GM18508 (cell line): ENCODE data around the gene PCGF5.
"Not testable (repeated sequence)": the region's sequence is repeated elsewhere in the genome, so short reads cannot be mapped to it uniquely, and the experiment has no call there.

ENCODE experiments used
- ATAC-seq: cut with Tn5 transposase; IDR thresholded peaks from one replicate; pipeline ENCODE4 v1.9.1; 2021; ENCODE audit warnings: moderate number of reproducible peaks; ENCODE audit not compliant: insufficient read depth, unreplicated experiment

PCGF5 gene

DNA sequence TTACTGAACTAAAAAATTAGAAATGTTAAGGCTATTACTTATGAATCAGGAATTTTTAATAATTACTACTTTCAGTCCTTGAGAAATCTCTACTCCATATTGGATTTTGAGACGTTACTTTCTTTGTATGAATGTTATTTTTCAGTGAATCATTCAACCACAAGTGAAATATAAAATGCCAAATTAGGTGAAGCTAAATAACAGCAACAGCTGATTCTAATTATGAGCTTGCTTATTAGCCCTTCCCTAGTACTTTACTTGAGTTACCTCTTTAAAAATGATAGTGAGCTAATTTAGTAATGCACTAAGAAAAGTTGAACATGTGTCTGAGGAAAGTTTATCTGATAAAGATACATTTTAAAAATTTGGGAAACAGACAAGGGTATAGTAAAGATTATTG lies 51.4 kb downstream of the PCGF5 start:
- ATAC-seq, result no peak

DNA sequence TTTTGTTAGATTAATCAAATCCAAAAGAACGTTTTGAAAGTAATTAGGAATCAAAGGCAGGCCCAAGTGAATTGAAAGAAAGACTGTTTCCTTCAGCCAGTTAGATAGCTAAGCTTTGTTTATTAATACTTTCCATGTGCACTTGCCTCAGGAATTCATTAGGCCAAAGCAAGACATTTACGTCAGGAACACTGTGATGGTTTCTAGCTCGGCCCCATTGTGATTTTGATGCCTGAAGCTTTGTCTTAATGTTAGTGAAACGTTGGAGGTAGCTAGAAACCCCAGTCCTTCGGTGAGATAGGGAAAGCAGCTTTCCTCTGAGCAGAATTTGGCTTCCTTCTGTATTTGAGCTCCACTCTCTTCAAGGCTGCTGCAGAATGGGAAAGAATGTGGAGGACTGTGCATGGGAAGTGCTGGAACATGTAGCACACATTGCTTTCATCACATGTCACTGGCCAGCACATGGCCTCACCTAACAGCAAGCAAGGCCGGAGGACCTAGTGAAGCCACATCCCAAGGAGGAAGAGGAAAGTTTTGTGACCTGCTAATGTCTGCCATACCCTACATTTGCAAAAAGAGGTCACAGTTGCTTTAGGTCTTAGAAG lies 64.1 kb downstream of the PCGF5 start:
- no peak for ATAC-seq

DNA sequence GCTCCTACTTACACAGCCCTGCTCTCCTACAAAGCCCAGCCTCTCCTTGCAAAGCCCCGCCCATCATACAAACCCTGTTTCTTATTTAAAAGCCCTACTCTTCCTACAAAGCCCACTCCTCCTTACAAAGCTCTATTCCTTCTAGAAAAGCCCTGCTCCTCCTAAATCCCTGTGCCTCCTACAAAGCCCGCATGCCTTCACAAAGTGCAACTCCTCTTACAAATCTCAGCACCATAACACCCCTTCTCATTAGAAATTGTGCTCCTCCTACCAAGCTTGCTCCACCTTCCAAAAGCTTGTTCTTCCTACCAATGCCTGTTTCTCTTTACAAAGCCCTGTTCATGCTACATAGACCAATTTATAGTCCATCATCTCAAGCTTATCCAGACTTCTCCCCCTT lies 66.1 kb downstream of the PCGF5 start:
- no peak for ATAC-seq

DNA sequence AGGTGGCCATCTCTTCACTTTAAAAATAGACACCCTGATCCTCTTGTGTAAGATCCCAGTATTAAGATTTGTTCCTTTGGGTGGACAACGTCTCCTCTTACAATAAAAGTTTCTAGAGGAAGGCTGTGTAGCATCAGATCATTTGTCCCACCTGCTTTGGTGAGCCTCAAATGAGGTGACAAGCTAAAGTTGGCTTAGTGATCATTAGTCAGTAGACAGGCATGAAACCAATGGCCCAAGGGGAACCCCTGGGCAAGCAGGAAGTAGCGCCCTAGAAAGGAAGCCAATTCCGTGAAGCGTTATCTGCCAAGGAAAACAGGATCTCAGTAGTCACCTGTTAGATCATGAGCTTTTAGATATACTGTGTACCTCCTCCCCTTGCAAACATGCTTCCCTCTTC lies 66.8 kb downstream of the PCGF5 start:
- no peak for ATAC-seq

DNA sequence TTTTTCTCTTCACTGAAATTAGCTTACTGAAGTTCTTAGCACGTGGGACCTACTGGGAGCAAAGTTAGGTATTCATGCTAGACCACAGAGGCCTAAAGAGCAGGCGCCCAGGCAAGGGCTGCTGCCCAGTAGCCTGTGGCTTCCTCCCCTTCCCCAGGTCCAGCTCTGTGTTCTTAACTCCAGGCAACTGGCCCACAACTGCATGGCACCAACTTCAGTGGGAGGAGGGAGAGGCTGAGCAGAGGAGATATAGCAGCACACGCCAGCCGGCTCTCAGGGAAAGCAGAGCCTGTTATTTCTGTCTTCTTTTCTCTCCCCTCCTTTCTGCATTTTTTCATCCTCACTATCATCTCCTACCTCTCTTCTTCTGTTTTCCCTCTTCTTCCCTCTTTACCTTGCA lies 67.4 kb downstream of the PCGF5 start:
- no peak for ATAC-seq

DNA sequence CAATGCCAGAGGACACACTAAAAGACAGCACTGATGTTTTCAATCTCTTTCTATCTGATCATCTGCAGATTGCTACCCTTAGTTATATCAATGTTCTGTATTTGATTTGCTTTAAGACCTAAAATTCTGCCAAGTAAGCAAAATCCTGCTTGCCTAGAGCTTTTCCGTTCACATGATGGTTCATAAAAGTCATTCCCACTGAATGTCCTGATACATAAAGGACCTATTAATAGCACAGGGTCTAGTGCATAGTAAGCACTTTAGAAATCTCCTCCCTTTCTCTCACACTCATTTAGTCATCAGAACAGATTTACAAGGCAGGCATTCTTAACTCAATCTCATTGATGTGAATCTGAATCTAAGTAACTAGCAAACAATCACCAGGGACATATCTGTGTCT lies 68.8 kb downstream of the PCGF5 start:
- no peak for ATAC-seq

DNA sequence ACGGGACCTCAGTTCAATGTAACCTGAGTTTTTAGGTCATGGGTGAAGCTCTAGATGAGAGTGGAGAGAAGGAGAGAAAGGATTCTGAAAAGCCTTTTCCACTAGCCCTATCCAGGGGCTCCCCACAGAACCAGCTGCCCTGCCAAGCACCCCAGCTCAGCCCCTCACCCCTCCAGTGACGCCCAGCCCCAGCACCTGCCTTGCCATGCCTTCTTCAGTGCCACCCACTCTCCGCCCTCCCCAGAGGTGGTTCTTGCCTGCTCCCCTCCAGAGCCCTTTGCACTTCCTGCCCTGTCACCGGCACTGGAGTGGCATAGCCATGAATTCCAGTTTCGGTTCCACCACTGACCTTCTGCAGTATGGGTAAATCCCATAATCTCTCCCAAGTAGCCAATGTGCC lies 70.1 kb downstream of the PCGF5 start:
- ATAC-seq, result no peak

DNA sequence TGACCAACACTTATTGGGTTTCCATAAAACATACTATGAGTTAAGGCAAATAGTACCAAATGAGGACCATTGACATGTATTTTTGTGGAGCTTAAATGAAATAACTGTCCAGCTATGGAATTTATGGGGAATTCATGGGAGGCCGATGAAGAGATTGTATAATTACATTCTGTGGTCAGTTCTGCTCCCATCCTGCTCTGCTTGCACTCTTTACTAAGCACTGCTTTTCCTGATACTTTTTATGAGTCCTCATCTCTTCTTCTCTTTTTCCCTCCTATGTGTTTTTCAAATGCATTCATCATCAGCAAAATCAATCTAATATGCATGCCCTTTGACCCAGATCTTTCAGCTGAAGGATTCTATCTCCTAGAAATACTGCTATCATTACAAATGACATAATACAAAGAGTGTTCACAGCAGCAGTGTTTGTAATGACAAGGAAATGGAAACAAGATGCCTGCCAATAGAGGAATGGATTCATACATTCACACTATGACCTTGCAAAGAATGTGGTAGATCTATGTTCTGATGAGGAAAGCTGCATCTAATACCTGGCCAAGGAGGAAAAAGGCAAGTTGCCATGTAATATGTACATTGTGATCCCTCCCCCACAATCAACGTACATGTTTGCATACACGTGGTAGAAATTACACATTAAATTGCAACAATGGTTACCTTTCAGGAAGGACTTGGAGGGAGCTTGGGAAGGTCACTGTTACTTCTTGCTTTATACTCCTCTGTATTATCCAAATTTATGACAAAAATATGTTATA lies 73.9 kb downstream of the PCGF5 start:
- no peak for ATAC-seq

DNA sequence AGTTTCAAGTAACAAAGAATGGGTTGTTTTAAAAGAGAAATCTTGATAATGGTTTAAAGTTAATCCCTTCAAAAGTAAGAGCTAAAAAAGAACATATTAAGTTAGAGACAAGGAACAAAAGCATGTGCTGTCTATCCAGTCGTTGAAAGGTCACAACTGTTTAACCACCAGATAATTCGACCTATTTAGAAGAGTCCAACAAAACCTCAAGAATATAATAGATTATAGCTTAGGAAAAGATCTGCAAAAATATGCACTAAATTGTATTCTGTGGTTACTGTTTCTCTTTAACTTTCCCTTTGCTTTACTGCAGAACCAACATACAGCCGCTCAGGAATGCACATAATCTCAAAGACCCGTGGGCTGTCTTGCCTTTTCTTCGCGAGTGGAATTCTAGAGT lies 74.9 kb downstream of the PCGF5 start:
- no peak for ATAC-seq

DNA sequence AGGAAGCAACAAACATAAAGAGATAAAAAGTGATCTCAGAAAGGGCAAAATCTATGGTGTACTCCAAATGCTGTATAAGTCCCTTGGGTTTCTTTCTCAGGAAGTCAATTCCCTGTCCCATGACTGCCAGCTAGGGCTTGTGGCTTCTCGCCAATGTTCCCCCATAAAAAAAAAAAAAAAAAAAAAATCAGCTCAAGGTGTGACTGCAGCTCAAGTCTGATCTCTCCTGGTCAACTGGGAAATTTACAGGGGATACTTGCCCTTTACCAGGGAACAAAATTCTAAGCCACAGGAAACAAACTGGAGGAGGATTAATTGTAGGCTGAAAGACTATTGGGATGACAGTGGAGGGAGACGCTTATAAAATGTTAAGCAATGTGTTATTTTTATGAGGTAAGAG lies 76.0 kb downstream of the PCGF5 start:
- ATAC-seq, result no peak

DNA sequence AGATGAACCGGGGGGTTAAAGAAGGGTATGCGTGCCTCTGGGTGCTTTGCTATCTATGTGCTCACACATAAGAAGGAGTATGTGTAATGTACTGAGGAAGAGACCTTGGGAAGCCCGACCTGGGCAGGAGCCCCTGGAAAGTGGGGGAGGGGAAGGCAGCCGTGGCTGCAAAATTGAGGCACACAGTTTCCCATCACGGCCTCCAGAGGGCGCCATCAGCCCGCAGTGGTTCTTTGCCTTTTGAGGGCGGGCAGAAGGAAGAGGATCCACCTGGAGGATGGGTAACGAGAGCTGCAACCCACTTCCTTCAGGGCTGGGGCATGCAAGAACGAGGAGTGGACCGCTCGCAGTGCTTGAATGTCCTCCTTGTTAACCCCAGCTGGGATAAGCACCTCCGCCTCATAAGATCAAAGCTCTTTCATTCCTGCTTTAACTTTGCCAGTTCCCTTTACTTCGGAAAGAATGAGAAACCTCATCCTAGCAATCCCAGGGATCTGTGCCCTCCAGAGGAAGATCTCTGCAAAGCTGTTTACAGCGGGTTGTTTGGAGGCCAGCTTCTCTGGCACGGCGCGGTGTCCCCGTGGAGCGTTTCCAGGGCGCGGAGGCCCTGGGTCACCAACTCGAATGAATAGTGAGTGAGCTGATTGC lies 77.9 kb downstream of the PCGF5 start:
- ATAC-seq, result no peak

DNA sequence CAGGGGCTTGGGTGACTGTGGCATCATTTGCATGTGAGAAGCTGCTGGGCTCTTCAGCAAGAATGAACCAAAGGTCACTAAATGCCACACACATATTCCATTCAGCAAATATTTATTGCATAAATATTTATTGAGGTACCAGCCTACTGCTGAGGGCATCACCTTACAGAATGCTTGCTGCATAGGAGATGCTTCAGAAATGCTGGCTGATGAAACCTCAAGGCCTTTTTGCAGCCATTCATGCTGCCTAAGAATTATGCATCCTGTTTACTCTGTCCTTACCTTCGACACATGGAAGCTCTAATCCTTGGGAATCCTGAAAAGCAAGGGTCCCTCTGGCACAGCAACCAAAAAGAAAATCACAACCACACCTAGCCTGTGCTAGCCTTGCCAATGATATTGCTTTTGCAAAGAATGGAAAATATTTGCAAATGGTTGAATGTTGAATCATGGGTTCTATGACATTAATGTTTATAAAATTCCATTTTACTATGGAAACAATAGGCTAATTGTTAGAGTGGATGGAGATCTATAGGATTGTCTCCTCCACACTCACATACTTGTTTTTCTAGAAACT lies 79.6 kb downstream of the PCGF5 start:
- ATAC-seq, result no peak

DNA sequence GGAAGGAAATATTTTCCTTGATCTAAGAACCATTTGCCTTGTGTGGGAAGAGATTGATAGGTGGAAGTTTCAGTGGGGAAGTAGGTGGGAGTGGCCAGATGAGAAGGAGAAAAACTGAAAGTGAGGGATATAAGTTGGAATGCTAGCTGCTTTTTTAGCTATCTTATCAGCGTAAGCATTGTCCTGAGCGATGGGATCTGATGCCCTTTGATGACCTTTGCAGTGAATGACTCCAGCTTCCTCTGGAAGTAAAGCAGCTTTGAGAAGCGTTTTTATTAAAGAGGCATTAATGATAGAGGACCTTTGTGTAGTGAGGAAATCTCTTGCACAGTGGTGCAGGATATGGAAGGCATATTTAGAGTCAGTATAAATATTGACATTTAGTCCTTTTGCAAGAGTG lies 82.5 kb downstream of the PCGF5 start:
- not testable (repeated sequence) for ATAC-seq

DNA sequence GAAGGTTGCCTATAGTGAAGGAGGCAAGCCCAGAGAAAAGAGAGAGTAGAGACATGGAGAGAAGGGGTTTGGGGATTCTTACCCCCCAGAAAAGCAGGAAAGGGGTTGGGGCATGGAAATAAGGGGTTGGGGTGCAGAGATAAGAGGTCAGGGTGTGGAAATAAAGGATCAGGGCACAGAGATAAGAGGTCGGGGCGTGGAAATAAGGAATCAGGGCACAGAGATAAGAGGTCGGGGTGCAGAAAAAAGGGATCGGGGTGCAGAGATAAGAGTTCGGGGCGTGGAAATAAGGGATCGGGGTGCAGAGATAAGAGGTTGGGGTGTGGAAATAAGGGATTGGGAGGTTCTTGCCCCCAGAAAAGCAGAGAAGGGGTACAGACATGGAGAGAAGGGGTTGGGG lies 85.5 kb downstream of the PCGF5 start:
- not testable (repeated sequence) for ATAC-seq

DNA sequence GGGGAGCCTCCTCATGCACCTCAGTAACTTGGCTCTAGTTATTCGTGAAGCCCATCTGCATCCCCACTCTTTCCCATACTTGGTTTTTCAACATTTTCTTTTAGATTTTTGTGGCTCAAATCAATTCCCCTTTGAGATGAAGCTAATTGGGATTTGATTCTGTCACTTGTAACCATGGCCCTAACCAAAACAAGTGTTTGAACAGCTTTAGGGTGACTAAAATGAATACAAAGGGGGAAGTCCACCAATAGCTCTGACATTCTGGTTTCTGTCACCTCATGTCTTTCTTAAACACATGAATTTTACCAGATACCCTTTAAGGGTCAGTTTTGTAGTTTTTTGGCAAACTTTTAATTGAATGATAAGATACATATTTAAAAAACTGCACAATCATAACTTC lies 87.0 kb downstream of the PCGF5 start:
- no peak for ATAC-seq

DNA sequence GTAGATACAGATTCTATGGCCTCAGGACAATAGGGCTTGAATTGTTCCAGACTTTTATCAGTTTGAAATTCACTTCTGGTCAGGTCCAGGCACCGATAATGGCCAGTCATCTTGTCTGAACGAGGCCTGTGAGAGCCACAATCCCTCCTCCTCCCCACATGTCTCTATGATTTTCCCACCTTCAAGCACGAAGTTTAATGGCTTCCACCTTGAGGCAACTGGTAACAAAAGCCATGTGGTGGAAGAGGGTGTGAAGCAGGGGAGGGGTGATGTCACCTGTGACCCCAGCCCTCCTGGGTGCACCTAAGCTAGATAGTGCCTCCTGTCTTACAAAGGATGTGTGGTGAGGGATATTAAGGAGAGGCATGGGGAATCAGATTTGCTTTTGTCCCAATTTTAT lies 89.2 kb downstream of the PCGF5 start:
- no peak for ATAC-seq

DNA sequence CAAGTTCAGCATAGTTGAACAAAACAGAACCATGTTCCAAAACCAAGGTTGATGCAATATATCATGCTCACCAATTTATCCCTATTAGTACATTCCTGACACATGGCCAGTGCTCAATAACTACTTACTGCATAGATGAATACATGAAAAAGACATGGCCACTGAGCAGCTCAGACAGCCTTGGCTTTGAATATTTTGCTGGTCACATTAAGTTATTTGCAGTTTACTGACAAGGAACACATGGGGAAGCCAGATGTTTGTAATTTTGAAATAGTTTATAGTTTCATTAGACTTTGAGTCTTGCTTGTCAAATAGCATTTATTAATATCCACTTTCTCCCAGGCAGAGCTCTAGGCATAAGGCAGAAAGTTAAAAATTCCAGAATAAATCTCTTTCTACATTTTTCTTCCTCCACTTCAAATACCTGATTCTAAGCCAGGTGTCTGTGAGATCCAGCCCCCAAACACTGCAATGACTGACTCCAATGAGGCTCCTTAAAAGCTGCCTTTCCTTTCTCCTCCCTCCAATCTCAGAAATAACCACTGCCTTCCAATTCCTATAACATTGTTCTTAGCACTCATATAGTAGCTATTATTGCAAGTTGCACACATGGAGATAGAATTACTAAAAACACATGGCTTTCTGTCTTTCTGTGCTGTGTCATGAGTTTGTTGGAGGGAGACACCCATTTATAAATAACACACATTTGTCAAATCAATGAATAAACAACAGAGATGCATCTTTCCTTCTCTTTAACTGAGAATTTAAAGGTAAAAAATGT lies 91.3 kb downstream of the PCGF5 start:
- ATAC-seq, result no peak

DNA sequence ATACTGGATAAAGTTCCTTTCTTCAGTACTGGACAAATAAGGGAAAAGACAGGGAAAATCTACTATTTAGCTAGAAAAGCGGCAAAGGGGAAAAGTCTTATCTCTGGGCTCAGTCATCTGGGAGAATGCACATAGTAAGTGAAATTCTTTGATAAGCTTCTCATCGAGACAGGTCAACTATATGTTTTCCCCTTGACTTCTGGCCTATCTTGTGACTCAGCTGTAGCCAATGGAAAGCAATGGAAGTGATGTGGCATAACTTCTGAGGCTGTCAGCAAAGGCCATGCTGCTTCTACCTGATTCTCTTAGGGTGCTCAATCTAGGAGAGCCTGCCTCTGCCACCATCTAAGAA lies 91.9 kb downstream of the PCGF5 start:
- ATAC-seq, result no peak

DNA sequence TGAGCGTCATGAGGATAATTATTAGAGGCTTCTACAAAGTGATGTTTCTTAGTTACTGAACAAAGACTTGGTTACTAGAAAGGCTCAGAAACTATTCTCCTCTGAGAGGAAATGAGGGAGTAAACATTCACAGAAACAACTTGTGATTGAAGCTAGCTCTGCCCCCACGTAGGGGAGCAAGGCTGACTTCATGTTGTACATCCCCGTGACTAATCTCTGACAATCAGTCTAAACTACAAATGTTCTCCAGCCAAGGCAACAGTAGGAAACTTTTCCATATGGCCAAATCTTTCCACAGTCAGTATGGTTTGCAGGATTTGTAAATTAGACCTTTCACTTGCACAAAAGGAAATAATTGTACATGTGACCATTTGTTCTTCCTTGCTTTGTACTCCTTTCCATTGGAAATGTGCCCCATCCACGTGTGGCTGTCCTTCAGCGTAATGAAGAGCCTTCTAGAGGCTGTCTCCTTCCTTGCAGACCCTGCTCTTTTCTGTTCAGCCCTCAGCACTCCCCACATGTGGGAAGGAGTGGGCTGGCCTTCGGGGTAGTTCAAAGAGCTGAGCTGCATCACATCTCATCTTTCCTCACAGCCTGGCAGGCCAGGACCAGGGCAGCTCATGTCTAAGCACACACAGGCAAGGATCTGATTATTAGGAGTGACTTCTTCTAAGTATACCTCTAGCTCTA lies 93.5 kb downstream of the PCGF5 start:
- ATAC-seq, result no peak

DNA sequence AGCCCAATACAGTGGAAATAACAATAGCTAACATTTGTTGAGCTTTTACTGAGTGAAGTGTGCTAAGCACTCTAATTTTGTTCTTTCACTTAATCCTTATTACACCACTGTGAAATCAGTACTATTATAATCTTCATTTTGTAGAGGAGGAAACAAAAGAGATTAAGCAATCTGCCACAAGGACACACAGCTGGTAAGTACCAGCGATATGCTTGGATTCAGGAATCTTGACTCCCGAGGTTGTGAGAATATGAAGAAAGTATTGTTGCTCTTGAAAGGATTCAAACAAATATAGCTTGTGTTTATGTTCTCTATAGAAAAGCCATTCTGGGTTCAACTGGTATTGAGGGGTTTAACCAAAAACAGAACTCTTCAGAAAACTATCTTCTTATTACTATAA lies 96.0 kb downstream of the PCGF5 start:
- ATAC-seq, result no peak
